ENCODE measurements around the gene PIK3C2G.

DNA sequence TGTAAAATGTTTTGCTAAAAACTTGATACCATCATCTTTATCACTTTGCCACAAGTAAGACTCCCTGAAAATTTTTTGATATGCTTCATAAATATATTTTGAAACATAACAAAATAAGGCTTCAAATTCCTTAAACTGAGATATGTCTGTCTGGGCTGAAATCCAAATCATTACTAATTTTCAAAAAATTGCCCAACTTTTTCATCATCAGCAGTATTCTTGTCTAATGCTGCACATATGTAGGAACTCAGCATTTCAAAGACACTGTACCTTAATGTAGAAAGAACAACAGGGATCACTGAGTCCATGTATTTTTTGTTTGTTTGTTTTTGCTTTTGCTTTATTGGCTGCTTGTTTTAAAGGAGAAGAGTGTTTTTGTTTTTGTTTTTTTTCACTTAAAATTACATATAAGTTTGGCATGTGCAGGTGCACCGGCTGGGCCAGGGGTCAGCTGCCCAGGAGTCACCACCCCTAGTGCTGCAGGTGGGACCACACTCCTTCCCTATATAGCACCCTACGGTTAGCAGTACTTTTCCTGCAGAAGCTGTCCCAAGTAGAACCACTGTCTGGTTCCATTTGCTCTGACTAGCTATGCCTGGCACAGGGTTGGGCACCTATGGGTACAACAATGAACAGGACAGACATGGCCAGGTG lies 231.2 kb downstream of the PIK3C2G start:
- TF ChIP-seq FOXP2 (optimal IDR thresholded peaks at IDR 0.05; ENCODE audit: borderline replicate concordance, extremely low read depth, extremely low read length, insufficient read depth) (no peak), TAF1 (IDR thresholded peaks at IDR 0.05; ENCODE audit: borderline replicate concordance, insufficient read depth, low read length) (no peak), POLR2AphosphoS5 (IDR thresholded peaks at IDR 0.05; ENCODE audit: low read depth, low read length) (no peak), SIN3A (IDR thresholded peaks at IDR 0.05; ENCODE audit: borderline replicate concordance, insufficient read depth, low read length) (no peak)
- TF ChIP-seq, protein P1, sequence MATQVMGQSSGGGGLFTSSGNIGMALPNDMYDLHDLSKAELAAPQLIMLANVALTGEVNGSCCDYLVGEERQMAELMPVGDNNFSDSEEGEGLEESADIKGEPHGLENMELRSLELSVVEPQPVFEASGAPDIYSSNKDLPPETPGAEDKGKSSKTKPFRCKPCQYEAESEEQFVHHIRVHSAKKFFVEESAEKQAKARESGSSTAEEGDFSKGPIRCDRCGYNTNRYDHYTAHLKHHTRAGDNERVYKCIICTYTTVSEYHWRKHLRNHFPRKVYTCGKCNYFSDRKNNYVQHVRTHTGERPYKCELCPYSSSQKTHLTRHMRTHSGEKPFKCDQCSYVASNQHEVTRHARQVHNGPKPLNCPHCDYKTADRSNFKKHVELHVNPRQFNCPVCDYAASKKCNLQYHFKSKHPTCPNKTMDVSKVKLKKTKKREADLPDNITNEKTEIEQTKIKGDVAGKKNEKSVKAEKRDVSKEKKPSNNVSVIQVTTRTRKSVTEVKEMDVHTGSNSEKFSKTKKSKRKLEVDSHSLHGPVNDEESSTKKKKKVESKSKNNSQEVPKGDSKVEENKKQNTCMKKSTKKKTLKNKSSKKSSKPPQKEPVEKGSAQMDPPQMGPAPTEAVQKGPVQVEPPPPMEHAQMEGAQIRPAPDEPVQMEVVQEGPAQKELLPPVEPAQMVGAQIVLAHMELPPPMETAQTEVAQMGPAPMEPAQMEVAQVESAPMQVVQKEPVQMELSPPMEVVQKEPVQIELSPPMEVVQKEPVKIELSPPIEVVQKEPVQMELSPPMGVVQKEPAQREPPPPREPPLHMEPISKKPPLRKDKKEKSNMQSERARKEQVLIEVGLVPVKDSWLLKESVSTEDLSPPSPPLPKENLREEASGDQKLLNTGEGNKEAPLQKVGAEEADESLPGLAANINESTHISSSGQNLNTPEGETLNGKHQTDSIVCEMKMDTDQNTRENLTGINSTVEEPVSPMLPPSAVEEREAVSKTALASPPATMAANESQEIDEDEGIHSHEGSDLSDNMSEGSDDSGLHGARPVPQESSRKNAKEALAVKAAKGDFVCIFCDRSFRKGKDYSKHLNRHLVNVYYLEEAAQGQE (IDR thresholded peaks at IDR 0.05; ENCODE audit: insufficient read depth in 1 of 2, low read depth in 2 of 2, low read length in 2 of 2): no peak

Data from PFSK-1 (cell line).